K562 (cell line): ENCODE data around the gene OR2F2. TPM values are rescaled to one million over a fixed set of nuclear protein-coding genes. Genes with fewer than 3 reads are reported as not detected.
A peak's percentile ranks its signal among the peaks of the same experiment; 100 is the strongest.

Experiments used
- ATAC-seq: fragments of 200-7000 bp; cut with Tn5 transposase; 3 replicates; pipeline ENCODE4 v1.9.1; 2020; ENCODE audit warnings: moderate library complexity
- BruUV-seq: library from RNA; stranded (reverse); fragments of 400-500 nt; replicated peaks from 2 replicates; lab custom pipeline; 2021; lab: Mats Ljungman, UMichigan
- CTCF ChIA-PET: fragments of 300-600 bp; formaldehyde crosslinking; extraction: SDS; loops from one replicate; lab custom pipeline; 2021; ENCODE audit warnings: low intra/inter-chr PET ratio; lab: Yijun Ruan, JAX
- POLR2A ChIA-PET: fragments of 300-600, 350-650 bp; sonication (Branson Sonifier 250); formaldehyde crosslinking; extraction: SDS; loops from one replicate; lab custom pipeline; 2021; ENCODE audit warnings: antibody characterized with exemption, inconsistent platforms; lab: Yijun Ruan, JAX
- DNase-seq, 4 experiments: peaks; one replicate each; pipeline versions ENCODE4 v3.0.0 to v3.0.0-alpha.2; 2011 to 2018; ENCODE audit warnings: low spot score in 3 of 4, mixed read lengths in 3 of 4; ENCODE audit errors: extremely low read depth in 1 of 4
- FAIRE-seq: peaks from 2 replicates; lab custom pipeline; 2011; peaks lifted over from hg19 to GRCh38; lab: Jason Lieb, UNC
- H2AFZ ChIP-seq: 2 replicates; pipeline ENCODE4 v1.6.0; 2011; ENCODE audit warnings: low read depth, low read length, control low read depth, inconsistent platforms
- H3K27ac ChIP-seq: fragments of 200-600 bp; 3 replicates; pipeline ENCODE4 v1.8.0; 2011; ENCODE audit warnings: low read depth, mild to moderate bottlenecking, control low read depth, inconsistent platforms, low read length, moderate library complexity, mixed read lengths; ENCODE audit errors: extremely low read depth
- H3K27me3 ChIP-seq, 2 experiments: fragments of 300-600 bp in 1 of 2; 2 replicates in 1 of 2; 3 replicates in 1 of 2; pipeline versions ENCODE4 v1.6.0 to v1.8.0; 2011; ENCODE audit warnings: inconsistent platforms in 2 of 2, low read length in 2 of 2, mild to moderate bottlenecking in 1 of 2, mixed read lengths in 1 of 2, moderate library complexity in 1 of 2; ENCODE audit not compliant: control insufficient read depth in 2 of 2, insufficient read depth in 2 of 2
- H3K36me3 ChIP-seq: fragments of 300-600 bp; 3 replicates; pipeline ENCODE4 v1.8.0; 2011; ENCODE audit warnings: mild to moderate bottlenecking, low read length, inconsistent platforms; ENCODE audit not compliant: control insufficient read depth, insufficient read depth
- H3K4me1 ChIP-seq, 2 experiments: fragments of 200-600 bp in 1 of 2; replicated peaks in 1 of 2; 2 replicates in 1 of 2; 3 replicates in 1 of 2; pipeline versions ENCODE4 v1.5.1 to v1.8.0; 2011; ENCODE audit warnings: inconsistent platforms in 2 of 2, low read length in 2 of 2, mild to moderate bottlenecking in 1 of 2, mixed read lengths in 1 of 2, moderate library complexity in 1 of 2; ENCODE audit not compliant: control insufficient read depth in 2 of 2, insufficient read depth in 2 of 2
- H3K4me2 ChIP-seq: 2 replicates; pipeline ENCODE4 v1.6.1; 2011; ENCODE audit warnings: low read length, control low read depth, inconsistent platforms, mixed read lengths; ENCODE audit not compliant: insufficient read depth
- H3K4me3 ChIP-seq: fragments of 200-600 bp; sonication (generic), shearing (Covaris generic); 2 replicates; pipeline ENCODE4 v1.5.1; 2016; ENCODE audit warnings: control low read depth, inconsistent platforms
- H3K79me2 ChIP-seq: fragments of 200-600 bp; 3 replicates; pipeline ENCODE4 v1.8.0; 2011; ENCODE audit warnings: low read length, inconsistent platforms; ENCODE audit not compliant: control insufficient read depth, insufficient read depth
- H3K9ac ChIP-seq, 2 experiments: 2 replicates each; pipeline versions ENCODE4 v1.6.0 to v1.6.1; 2011; ENCODE audit warnings: low read depth in 2 of 2, low read length in 2 of 2, control low read depth in 1 of 2, inconsistent platforms in 1 of 2, mild to moderate bottlenecking in 1 of 2, mixed read lengths in 1 of 2; ENCODE audit not compliant: insufficient read depth in 1 of 2
- H3K9me1 ChIP-seq: one replicate; pipeline ENCODE4 v1.6.0; 2011; ENCODE audit warnings: inconsistent platforms, mild to moderate bottlenecking, low read length, moderate library complexity; ENCODE audit not compliant: control insufficient read depth, insufficient read depth
- H3K9me3 ChIP-seq: replicated peaks from 2 replicates; pipeline ENCODE4 v1.5.1; 2011; ENCODE audit warnings: low read depth, low read length, inconsistent platforms; ENCODE audit not compliant: control insufficient read depth, insufficient read depth
- H4K20me1 ChIP-seq: replicated peaks from 2 replicates; pipeline ENCODE4 v1.6.1; 2011; ENCODE audit warnings: low read length, inconsistent platforms, mixed read lengths; ENCODE audit not compliant: control insufficient read depth, insufficient read depth
- ARNT ChIP-seq, 2 experiments: fragments of 450-650 bp; IDR thresholded peaks; 2 replicates each; pipeline ENCODE4 v1.6.1; 2016; ENCODE audit warnings: mild to moderate bottlenecking in 1 of 2
- ATF7 ChIP-seq: fragments of 450-650 bp; IDR thresholded peaks from 2 replicates; pipeline ENCODE4 v1.7.1; 2014; ENCODE audit warnings: mild to moderate bottlenecking, moderate library complexity
- ELF1 ChIP-seq: fragments of 200-800 bp; sonication (Bioruptor generic); IDR thresholded peaks from 2 replicates; pipeline ENCODE4 v1.6.1; 2016; ENCODE audit warnings: missing genetic modification characterization, missing compliant biosample characterization
- ETS2 ChIP-seq: IDR thresholded peaks from 2 replicates; pipeline ENCODE4 v1.6.1; 2016; ENCODE audit warnings: borderline replicate concordance, missing genetic modification characterization, mild to moderate bottlenecking, moderate library complexity, missing compliant biosample characterization; ENCODE audit not compliant: poor library complexity, severe bottlenecking
- HNRNPL ChIP-seq: fragments of 200-400 bp; formaldehyde crosslinking; IDR thresholded peaks from 2 replicates; pipeline ENCODE4 v1.6.1; 2017; ENCODE audit warnings: low read depth, mild to moderate bottlenecking, low read length
- NFATC3 ChIP-seq: fragments of 450-650 bp; IDR thresholded peaks from 2 replicates; pipeline ENCODE4 v1.6.1; 2017; ENCODE audit warnings: mild to moderate bottlenecking
- PPARD ChIP-seq: fragments of 250-450 bp; sonication (Bioruptor Pico); IDR thresholded peaks from 2 replicates; pipeline ENCODE4 v1.8.0; 2022; ENCODE audit warnings: inconsistent platforms, mild to moderate bottlenecking, moderate library complexity
- RB1 ChIP-seq: fragments of 450-650 bp; IDR thresholded peaks from 2 replicates; pipeline ENCODE4 v1.6.1; 2017; ENCODE audit warnings: low read depth, mild to moderate bottlenecking
- SAFB ChIP-seq: fragments of 200-400 bp; formaldehyde crosslinking; IDR thresholded peaks from 2 replicates; pipeline ENCODE4 v1.6.1; 2017; ENCODE audit warnings: low read depth, low read length, borderline replicate concordance
- SPI1 ChIP-seq: IDR thresholded peaks from 2 replicates; pipeline ENCODE4 v1.6.1; 2011; ENCODE audit warnings: low read depth, low read length, control low read depth, borderline replicate concordance
- THAP7 ChIP-seq: fragments of 250-450 bp; sonication (Bioruptor Pico); IDR thresholded peaks from 2 replicates; pipeline ENCODE4 v1.5.0; 2021
- ZNF23 ChIP-seq: fragments of 250-450 bp; sonication (Bioruptor Pico); IDR thresholded peaks from 2 replicates; pipeline ENCODE4 v1.4.0; 2020; ENCODE audit warnings: mild to moderate bottlenecking
- WGBS: fragments of 100-300 bp; shearing (Covaris generic); methylation state at CpG from one replicate; pipeline ENCODE4 v1.1.6; 2016; ENCODE audit warnings: low coverage, mixed read lengths; ENCODE audit not compliant: insufficient coverage; ENCODE audit errors: missing lambda C conversion rate; 5-methylcytosine and 5-hydroxymethylcytosine counted together
- in situ Hi-C: fragments of 300-500 bp; cut with MboI; formaldehyde crosslinking; loops from 4 replicates; pipeline ENCODE4 v1.15.0; 2018; ENCODE audit warnings: inconsistent platforms, mixed read lengths
- intact Hi-C: fragments of 100-400 bp; cut with micrococcal nuclease; formaldehyde crosslinking; loops from 2 replicates; pipeline ENCODE4 v1.14.2; 2022
- polyA plus RNA-seq, 8 experiments: library from polyadenylated mRNA; depleted of rRNA in 4 of 8; stranded (reverse) in 5 of 8; unstranded in 3 of 8; fragments of >200 nt; fragmentation: Nextera tagmentation in 2 of 8; fragmentation: Illumina TruSeq in 1 of 8; extraction: Ambion mirVana in 2 of 8; extraction: Trizol in 1 of 8; gene quantifications; 2 replicates each; pipeline versions ENCODE4 v1.2.1 to v1.2.3, GENCODE V29; 2011 to 2014; ENCODE audit warnings: inconsistent platforms in 1 of 8, missing spikeins in 1 of 8
- total RNA-seq, 7 experiments: library from RNA; depleted of rRNA in 6 of 7; stranded (reverse); fragments of >200 nt in 6 of 7; fragmentation: Illumina TruSeq in 2 of 7; extraction: Trizol in 2 of 7; gene quantifications; 2 replicates each; pipeline versions ENCODE4 v1.2.1 to v1.2.3, GENCODE V29; 2011 to 2021; ENCODE audit warnings: low replicate concordance in 1 of 7
- TF ChIP-seq, protein P1 (sequence below): sonication (generic); formaldehyde crosslinking; IDR thresholded peaks from 2 replicates; pipeline ENCODE4 v1.8.0; 2022; ENCODE audit warnings: mild to moderate bottlenecking, low read depth, missing genetic modification reagents
- TF ChIP-seq, protein P2 (sequence below): fragments of 450-650 bp; formaldehyde crosslinking; IDR thresholded peaks from 2 replicates; pipeline ENCODE4 v1.4.0; 2020; ENCODE audit warnings: mild to moderate bottlenecking, mixed read lengths

The OR2F2 gene
- total and polyA plus RNA-seq, 9 of the 15 experiments (the other 6 are each of a cell fraction or from before 2014, with no cell fraction given), result not detected

DNA sequence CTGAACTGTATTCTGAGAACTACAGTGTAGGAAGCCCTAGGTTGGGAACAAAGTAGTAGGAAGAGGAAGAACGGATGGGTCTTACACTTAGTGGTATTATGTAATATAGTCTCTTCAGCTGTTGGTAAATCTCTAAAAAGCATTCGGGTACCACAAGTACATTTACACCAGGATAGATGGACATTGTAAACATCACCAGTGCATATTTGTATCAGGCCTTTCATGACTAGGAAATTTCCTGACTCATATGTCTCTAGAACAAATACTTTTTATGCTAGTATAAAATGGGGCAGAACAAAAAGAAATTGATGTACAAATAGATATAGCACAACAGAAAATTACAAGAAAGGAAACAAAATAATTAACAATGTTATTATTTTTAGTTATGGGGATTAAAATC lies 43.6 kb downstream of the OR2F2 start (continued):
- TF ChIP-seq, protein P1, sequence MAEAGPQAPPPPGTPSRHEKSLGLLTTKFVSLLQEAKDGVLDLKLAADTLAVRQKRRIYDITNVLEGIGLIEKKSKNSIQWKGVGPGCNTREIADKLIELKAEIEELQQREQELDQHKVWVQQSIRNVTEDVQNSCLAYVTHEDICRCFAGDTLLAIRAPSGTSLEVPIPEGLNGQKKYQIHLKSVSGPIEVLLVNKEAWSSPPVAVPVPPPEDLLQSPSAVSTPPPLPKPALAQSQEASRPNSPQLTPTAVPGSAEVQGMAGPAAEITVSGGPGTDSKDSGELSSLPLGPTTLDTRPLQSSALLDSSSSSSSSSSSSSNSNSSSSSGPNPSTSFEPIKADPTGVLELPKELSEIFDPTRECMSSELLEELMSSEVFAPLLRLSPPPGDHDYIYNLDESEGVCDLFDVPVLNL (CRISPR knock-in tag), result no peak
- TF ChIP-seq ATF7 (no peak), HNRNPL (no peak), PPARD (no peak), SPI1 (no peak), NFATC3 (no peak), ZNF23 (CRISPR knock-in tag) (no peak), RB1 (no peak), ELF1 (tag) (no peak), SAFB (no peak)

- no peak overlapping the region for H3K27ac ChIP-seq
- in situ Hi-C loops, result no loop called here
- no peak overlapping the region for H3K4me2 ChIP-seq
- TF ChIP-seq ARNT (IDR thresholded peaks at IDR 0.05) (no peak), ETS2 (tag) (no peak), THAP7 (CRISPR knock-in tag) (no peak)
- TF ChIP-seq, protein P2, sequence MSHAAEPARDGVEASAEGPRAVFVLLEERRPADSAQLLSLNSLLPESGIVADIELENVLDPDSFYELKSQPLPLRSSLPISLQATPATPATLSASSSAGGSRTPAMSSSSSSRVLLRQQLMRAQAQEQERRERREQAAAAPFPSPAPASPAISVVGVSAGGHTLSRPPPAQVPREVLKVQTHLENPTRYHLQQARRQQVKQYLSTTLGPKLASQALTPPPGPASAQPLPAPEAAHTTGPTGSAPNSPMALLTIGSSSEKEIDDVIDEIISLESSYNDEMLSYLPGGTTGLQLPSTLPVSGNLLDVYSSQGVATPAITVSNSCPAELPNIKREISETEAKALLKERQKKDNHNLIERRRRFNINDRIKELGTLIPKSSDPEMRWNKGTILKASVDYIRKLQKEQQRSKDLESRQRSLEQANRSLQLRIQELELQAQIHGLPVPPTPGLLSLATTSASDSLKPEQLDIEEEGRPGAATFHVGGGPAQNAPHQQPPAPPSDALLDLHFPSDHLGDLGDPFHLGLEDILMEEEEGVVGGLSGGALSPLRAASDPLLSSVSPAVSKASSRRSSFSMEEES, result peak; percentile 78
- FAIRE-seq (no peak), DNase-seq (no peak), ATAC-seq (no peak)
- H3K9me1 ChIP-seq, result no peaks in the 10 kb centered on the region
- intact Hi-C loops, result no loop called here
- ChIA-PET POLR2A (no interaction called here), CTCF (no interaction called here)
- no peak overlapping the region for H3K9ac ChIP-seq
- WGBS, result 3% methylated on average over 1 of the region's 1 CpG
- H3K27me3 ChIP-seq, result peaks cover 0 to 6% of the 10 kb centered on the region in 2 experiments; a peak in 1 of 5 replicates
- no peaks in the 10 kb centered on the region for H4K20me1 ChIP-seq
- H2AFZ ChIP-seq, result no peak overlapping the region
- H3K9me3 ChIP-seq, result no peaks in the 10 kb centered on the region
- BruUV-seq, result no TSS peak
- no peaks in the 10 kb centered on the region; the same call in 2 of the 3 replicates for H3K36me3 ChIP-seq
- no peak overlapping the region for H3K4me3 ChIP-seq
- peaks cover 5 to 14% of the 10 kb centered on the region in 2 experiments; a peak in 4 of 5 replicates for H3K4me1 ChIP-seq
- H3K79me2 ChIP-seq, result no peaks in the 10 kb centered on the region
Observed at GRCh38 chr7:143979359-143979758, 44.3 kb downstream of the OR2F2 start.
